ENCODE data around the gene ZFP62. TPM values are rescaled to one million over a fixed set of nuclear protein-coding genes. Genes with fewer than 3 reads are reported as not detected.

ZFP62 gene
- 7.9 and 21.6 TPM in 2 replicates for total RNA-seq

DNA sequence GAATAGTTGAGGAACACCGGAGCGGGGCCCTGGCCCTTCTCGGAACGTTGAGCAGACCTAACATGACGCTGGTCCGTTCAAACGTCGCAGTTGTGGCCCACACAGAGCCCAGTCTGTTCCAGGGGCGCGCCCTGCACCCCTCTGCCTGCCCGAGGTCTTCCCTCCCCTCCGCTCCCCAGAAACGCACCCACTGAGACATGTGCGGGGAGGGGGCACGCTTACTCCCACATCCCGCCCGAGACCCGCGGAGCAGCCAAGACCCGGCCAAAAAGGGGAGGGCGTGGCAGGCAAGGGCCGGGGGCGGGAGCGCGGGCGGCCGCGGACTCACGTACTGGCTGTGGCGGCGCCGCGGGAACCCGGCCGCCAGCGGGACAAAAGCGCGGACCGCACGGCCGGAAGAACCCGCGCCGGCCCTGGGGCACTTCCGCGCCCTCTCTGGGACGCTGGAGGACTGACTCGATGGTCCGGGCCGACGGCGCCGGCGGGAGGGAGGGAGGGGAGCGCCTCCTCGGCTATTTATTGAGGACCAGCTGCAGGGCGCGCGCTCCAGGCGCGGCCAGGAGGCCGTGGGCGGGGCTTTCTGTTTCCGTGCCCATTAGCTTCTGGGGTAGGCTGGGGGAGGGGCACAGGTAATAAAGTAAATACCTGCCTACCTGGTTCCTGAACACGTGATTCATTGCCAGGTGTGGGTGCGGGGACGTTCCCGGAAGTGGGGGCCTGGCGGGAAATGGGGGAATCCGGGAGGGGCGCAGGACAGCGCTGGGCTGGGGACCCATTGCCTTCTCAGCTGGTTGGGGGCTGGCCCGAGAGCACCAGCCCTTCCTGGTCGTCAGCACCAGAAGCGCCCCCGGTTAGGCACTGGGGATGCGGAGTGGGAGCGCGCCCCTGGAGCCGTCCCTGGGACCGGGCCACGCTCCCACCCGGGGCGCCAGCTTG, at the start of gene ZFP62:
Gene ZFP62, minus strand, starts transcription at position 390 of the 936 bp plus-strand sequence. Its CDS starts 57 bp downstream, at position 333.

DNA sequence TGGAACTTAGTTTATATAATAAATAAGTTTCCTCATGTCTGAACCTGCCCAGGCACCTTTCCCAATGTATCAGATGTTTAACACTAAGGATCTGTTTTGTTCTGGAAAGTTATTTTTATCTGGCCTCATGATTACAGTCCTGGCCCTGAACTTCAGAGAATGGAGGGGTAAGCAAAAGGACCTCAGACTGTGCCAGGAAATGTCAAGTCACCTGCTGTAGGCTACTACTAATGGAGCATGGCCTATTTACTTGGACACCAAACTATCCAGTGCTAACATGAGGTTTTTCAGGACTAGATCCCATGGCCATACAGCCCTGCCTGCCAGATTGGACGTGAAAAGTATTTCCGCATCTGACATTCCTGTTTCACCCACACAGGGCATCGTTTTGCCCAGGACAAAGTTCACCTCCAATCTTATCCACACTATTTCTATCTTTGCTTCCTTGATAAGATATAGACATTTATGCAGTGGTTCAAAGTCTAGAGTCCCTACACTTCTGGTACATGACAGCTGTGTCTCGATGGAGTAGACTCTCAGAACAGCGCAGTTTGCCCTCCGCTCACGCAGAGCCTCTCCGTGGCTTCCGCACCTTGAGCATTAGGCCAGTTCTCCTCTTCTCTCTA, 37.7 kb upstream of the ZFP62 start, which contains the start of gene BTNL8:
Gene BTNL8, plus strand, starts transcription at position 539 of the 626 bp plus-strand sequence. CDS start 152 bp downstream, outside the sequence.

DNA sequence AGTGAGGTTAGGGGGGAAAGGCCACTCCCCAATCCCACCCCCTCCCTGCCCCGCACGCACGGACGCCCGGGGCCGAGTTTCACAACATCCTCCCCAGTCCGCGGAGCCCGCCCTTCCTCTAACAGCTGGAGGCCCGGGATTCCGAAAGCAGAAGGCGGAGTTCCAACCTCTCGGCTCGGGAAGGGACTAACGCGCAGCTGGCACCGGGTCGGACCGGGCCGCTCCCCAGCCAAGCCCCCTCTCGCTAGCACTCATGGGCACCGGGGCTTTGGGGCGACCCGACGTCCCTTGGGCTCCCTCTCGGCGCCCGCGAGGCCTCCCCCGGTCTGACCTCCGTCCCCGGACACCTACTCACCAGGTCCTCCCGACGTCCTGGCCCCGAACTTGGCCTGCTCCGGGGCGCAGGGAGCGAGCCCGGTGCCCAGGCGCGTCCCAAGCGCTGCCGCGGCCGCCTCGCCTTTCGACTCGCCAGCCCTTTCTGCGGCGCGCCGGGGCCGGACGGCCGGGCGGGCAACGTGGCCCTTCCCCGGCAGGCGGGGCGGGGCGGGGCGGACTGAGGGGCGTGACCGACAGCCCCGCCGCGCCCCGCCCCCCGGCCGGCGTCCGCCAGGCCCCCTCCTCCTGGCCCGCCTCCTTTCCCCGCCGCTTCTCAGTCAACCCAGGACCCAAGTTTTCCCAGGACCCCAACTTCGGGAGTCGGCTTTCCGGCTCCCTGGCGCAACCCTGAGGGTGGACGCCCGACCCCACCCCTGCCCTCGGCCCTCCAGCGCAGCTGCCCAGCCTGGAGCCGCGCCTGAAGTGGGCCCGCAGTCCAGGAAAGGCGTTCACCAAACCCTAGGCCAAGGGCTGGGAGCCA, 58.5 kb downstream of the ZFP62 start, which contains the start of gene MGAT1:
Gene MGAT1, minus strand, starts transcription at position 482 of the 856 bp plus-strand sequence. CDS start 9,835 bp downstream, outside the sequence.

Other genes starting within 250 kb of the ZFP62 start
- 0.12 and 1.8 TPM in 2 replicates for gene FLT4, start 211.7 kb downstream of the ZFP62 start, total RNA-seq
- not detected in 2 replicates for gene OR2Y1, start 121.2 kb downstream of the ZFP62 start, total RNA-seq
- 145 and 214 TPM in 2 replicates for gene MGAT1, start 58.5 kb downstream of the ZFP62 start, total RNA-seq
- 1.2 TPM in 1 of 2 replicates, not detected in the other for gene BTNL8, start 37.9 kb upstream of the ZFP62 start, total RNA-seq
- not detected in 2 replicates for gene BTNL3, start 127.6 kb upstream of the ZFP62 start, total RNA-seq
- gene BTNL9, start 179.0 kb upstream of the ZFP62 start, total RNA-seq = not detected in 2 replicates